ENCODE results near the gene VIT.
A peak's percentile ranks its signal among the peaks of the same experiment; 100 is the strongest.

Gene VIT, protein sequence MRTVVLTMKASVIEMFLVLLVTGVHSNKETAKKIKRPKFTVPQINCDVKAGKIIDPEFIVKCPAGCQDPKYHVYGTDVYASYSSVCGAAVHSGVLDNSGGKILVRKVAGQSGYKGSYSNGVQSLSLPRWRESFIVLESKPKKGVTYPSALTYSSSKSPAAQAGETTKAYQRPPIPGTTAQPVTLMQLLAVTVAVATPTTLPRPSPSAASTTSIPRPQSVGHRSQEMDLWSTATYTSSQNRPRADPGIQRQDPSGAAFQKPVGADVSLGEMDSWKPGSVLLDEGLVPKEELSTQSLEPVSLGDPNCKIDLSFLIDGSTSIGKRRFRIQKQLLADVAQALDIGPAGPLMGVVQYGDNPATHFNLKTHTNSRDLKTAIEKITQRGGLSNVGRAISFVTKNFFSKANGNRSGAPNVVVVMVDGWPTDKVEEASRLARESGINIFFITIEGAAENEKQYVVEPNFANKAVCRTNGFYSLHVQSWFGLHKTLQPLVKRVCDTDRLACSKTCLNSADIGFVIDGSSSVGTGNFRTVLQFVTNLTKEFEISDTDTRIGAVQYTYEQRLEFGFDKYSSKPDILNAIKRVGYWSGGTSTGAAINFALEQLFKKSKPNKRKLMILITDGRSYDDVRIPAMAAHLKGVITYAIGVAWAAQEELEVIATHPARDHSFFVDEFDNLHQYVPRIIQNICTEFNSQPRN

DNA sequence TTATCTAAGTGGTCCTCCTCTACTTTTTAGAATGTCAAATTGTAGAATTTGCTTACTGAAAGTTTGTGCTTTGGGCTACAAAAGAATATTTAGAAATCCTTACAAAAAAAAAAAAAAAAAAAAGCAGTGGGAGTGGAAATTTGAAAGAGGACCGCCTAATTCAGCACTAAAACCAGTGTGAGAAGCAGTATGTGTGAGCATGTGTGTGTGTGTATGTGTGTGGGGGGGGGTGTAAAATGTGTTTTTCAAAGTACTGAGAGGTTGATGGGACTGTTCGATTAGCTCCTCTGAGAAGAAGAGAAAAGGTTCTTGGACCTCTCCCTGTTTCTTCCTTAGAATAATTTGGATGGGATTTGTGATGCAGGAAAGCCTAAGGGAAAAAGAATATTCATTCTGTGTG, at the start of gene VIT:
Gene VIT (plus strand): TSS at position 175 of the 400 bp plus-strand sequence. CDS start 19,664 bp downstream, outside the sequence.
- no peaks in the 10 kb centered on the region for H3K4me1 Mint-ChIP-seq
- H3K27ac Mint-ChIP-seq = no peak within 1 kb of the TSS
- no peak within 1 kb of the TSS for H3K4me3 Mint-ChIP-seq
- no peaks in the 10 kb centered on the region for H3K36me3 Mint-ChIP-seq
- no peaks in the 10 kb centered on the region for H3K9me3 Mint-ChIP-seq
- H3K27me3 Mint-ChIP-seq = peaks cover 2% of the 10 kb centered on the region

DNA sequence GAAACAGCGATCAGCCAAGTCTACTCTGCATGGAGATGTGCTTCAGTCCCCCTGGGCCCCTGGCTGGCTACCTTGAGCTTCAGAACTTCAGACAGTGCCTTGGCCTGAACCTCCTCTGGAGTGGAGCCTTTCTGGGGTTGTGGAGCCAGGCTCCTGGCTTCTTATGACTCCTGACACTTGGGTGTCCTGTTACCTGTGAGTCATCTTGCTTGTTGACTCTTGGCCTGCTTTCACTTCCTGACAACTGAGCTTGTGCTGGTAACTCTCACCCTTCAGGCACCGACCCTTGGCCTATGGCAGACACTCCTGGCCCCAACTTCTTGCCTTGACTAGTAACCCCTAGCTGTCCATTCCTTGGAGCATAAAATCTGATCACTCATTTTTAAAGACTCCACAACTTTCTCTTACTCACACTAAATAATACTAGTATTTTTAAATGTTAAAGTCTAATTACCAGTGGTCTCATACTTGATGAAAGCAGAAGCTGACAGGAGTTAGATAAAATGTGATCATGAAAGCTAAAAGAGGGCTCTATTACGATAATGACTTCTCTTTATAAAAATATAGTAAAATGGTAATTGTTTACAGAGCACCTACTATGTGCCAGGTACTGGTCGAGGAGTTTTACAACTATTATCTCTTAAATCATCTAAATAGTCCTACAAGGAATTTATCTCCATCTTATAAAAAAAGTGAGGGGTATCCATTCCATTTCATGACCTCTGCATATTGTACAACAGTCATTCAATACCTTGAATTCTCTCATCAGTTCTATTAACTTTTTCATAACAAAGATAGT, 46.3 kb upstream of the VIT start:
- Mint-ChIP-seq H3K27ac (no peak overlapping the region), H3K9me3 (peaks cover 5% of the 10 kb centered on the region), H3K27me3 (no peaks in the 10 kb centered on the region), H3K36me3 (no peaks in the 10 kb centered on the region), H3K4me1 (no peaks in the 10 kb centered on the region), H3K4me3 (no peak overlapping the region)

DNA sequence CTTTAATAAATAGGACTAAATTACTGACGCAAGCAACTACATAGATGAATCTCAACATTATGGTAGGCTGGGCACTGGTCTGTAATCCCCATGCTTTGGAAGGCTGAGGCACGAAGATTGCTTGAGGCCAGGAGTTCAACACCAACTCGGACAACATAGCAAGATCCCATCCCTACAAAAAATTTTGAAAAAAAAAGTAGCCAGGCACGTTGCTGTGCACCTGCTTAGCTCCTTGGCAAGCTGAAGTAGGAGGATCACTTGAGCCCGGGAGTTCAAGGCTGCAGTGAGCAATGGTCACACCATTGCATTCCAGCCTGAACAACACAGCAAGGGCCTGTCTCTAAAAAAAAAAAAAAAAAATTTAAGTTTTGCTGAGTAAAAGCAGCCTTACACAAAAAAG, 43.4 kb upstream of the VIT start:
- Mint-ChIP-seq H3K36me3 (no peaks in the 10 kb centered on the region), H3K4me1 (no peaks in the 10 kb centered on the region), H3K9me3 (no peaks in the 10 kb centered on the region), H3K27me3 (peaks cover 2% of the 10 kb centered on the region), H3K27ac (no peak overlapping the region), H3K4me3 (no peak overlapping the region)

DNA sequence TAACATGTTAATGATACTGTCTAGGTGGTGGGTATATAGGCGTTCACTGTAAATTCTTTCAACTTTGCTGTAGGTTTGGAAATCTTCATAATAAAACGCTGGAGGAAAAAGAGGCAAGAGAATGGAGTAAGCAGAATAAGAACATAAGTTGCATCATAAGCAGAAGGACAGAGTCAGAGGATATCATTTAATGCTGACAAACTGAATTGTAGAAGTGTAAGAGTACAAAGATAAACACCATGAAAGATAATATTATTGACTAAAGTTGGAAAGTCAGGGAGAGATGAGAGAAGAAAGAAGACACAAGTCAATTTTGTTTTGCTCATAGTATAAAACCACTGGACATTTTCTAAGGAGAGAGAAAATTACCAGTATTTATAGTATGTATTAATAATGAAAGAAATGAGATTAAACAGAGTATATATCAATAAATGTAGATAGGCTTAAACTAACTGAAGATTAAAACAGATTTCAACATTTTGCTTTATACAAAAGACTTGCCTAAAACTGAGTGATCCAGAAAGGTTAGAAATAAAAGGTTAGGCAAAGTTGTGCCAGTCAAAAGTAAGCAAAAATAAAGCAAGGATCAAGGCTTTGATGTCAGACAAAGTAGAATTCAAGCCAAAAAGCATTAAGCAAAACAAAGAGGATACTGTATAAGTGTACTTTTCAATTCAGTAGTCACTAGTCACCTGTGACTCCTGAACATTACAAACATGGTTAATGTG, 42.4 kb upstream of the VIT start:
- no peaks in the 10 kb centered on the region for H3K9me3 Mint-ChIP-seq
- no peaks in the 10 kb centered on the region for H3K36me3 Mint-ChIP-seq
- H3K27ac Mint-ChIP-seq = no peak overlapping the region
- H3K27me3 Mint-ChIP-seq = peaks cover 2% of the 10 kb centered on the region
- H3K4me1 Mint-ChIP-seq = no peaks in the 10 kb centered on the region
- no peak overlapping the region for H3K4me3 Mint-ChIP-seq

DNA sequence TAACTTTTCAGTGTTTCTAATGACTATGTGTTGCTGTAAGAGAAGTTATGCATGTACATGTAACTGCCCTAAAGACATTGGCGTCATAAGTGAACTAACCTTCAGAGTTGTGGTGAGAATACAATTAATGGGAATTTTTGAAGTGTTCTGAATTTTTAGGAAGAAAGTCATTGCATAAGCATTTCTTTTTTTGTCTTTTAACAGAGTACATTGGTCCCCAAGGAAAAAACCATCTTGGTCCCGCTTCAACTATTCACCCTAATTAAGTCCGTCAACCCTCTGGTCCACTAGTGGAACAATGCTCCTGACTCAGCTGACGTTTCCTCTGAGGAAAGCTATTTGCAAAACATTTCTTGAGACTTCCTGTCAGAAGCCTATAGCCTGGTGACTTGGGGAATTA, 41.1 kb upstream of the VIT start:
- no peaks in the 10 kb centered on the region for H3K9me3 Mint-ChIP-seq
- no peaks in the 10 kb centered on the region for H3K36me3 Mint-ChIP-seq
- no peak overlapping the region for H3K4me3 Mint-ChIP-seq
- peaks cover 2% of the 10 kb centered on the region for H3K27me3 Mint-ChIP-seq
- no peak overlapping the region for H3K27ac Mint-ChIP-seq
- H3K4me1 Mint-ChIP-seq = no peaks in the 10 kb centered on the region

DNA sequence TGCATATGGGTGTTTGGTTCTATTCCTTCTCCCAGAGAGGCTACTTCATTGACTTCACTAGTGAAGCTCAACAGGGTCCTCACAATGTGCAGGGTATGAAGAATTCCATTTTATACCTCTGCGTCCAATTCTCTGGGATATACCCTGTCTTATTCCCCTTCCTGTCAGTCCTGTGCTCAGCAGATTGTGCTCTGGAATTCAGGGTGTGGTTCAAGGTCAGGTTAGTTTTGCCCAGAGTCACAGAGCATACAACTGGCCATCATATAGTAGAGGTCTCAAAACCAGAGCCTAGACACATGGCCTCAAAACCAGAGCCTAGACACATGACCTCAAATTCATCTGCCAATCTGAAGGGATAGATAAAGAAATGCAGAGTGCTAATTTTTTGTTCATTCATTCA, 38.8 kb upstream of the VIT start:
- no peaks in the 10 kb centered on the region for H3K9me3 Mint-ChIP-seq
- peaks cover 2% of the 10 kb centered on the region for H3K27me3 Mint-ChIP-seq
- no peak overlapping the region for H3K27ac Mint-ChIP-seq
- H3K36me3 Mint-ChIP-seq = no peaks in the 10 kb centered on the region
- no peaks in the 10 kb centered on the region for H3K4me1 Mint-ChIP-seq
- H3K4me3 Mint-ChIP-seq = no peak overlapping the region

DNA sequence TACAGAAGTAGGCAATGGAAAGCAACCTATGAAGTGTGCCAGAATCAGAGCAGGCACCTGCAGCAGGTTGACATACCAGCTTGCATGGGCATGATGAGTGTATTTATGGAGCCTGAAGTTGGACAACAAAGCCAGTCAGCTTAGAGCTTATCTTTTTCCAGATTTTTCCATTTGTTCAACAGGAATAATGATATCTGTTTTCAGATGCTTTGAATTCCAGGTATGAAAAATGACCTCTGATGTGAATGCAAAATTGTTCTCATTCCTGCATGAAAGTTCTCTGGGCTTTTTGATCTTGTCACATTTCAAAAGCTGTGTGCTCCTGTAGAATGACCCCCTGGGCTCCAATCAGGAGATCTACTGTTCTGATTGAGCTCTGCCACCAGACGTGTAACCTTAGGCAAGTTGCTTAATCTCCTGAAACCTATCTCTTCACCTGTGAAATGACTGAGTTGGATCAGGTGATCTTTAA, 38.2 kb upstream of the VIT start:
- H3K4me1 Mint-ChIP-seq = no peaks in the 10 kb centered on the region
- no peaks in the 10 kb centered on the region for H3K9me3 Mint-ChIP-seq
- no peaks in the 10 kb centered on the region for H3K36me3 Mint-ChIP-seq
- peaks cover 2% of the 10 kb centered on the region for H3K27me3 Mint-ChIP-seq
- H3K27ac Mint-ChIP-seq = no peak overlapping the region
- no peak overlapping the region for H3K4me3 Mint-ChIP-seq

DNA sequence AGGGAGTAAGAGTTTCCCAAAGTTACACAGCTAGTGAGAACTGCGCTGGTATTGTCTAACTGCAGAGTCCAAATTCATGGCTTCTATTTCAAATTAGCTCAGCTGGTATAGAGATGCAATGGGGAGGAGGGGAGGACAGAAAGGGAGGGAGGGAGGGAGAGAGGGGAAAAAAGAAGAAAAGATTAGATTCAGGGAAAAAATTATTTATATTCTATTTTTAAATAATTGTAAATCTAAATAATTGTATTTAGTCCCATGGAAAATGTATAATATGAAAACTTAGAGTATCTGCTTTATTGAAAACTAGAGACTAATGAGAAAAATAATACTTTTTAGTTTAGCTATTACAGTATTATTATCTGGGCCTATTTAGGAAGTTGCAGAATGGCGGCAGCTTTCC, 37.3 kb upstream of the VIT start:
- no peaks in the 10 kb centered on the region for H3K4me1 Mint-ChIP-seq

DNA sequence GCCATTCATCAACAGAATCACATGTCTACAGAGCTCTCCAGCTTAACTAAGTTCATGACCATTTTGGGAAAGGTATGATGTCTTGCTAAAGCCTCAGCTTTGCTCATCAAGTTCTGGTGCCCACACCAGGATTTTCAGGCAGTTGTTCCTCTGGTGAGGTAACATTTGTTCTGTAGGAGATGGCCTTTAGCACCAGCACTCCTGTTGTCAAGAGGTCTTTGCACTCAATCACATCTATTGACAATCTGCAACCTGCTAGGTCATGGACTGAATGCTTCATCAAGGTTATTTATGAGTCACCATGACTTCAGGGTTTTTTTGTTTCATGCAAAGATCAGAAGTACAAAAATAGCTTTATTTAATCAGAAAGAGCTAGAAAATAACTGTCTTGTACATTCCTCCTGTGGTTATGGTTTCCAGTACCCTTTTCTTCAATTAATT, 36.6 kb upstream of the VIT start:
- peaks cover 2% of the 10 kb centered on the region for H3K27me3 Mint-ChIP-seq
- no peaks in the 10 kb centered on the region for H3K9me3 Mint-ChIP-seq
- no peaks in the 10 kb centered on the region for H3K4me1 Mint-ChIP-seq
- no peak overlapping the region for H3K4me3 Mint-ChIP-seq
- H3K27ac Mint-ChIP-seq = no peak overlapping the region
- H3K36me3 Mint-ChIP-seq = no peaks in the 10 kb centered on the region

More for the DNA sequence above, 37.3 kb upstream of the VIT start:
- H3K27me3 Mint-ChIP-seq = peaks cover 2% of the 10 kb centered on the region
- H3K27ac Mint-ChIP-seq = peak overlapping the region; percentile 14
- H3K4me3 Mint-ChIP-seq = no peak overlapping the region
- H3K9me3 Mint-ChIP-seq = no peaks in the 10 kb centered on the region
- no peaks in the 10 kb centered on the region for H3K36me3 Mint-ChIP-seq

DNA sequence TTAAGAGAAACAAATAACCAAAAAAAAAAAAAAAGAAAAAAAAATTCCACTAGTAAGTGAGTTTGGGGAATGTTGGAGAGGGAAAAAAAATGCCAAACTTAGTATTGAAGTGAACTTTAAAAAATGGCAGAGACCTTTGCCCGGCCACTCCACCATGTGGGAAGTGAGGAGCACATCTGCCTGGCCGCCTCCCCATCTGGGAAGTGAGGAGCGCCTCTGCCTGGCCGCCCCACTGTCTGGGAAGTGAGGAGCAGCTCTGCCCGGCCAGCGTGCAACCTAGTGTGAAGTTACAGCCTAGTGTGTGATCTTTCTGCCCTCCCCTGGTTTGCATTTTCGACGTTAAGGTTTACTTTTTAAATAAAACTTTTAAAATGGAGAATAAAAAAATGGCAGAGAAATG, 33.9 kb upstream of the VIT start:
- Mint-ChIP-seq H3K4me3 (no peak overlapping the region), H3K4me1 (no peaks in the 10 kb centered on the region), H3K27ac (no peak overlapping the region)

DNA sequence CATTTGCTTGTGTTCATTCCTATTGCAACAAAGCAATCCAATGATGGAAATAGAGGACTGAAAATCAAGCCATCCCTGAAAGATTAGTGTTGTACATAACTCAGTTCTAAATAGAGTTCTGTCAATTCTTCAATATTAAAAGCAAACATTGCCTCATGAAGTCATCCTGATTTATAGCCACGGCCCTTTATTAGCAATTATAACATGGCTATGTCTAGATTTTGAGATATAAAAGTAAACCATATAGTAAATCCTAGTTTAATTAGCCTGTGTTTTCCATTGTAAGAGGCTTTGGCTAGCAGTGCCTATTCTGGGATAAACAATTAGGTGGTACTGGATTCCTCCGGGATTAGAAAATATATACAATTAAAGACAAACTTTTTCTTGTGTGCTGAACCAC, 33.2 kb upstream of the VIT start:
- Mint-ChIP-seq H3K27ac (no peak overlapping the region), H3K36me3 (no peaks in the 10 kb centered on the region), H3K4me3 (no peak overlapping the region), H3K27me3 (no peaks in the 10 kb centered on the region), H3K4me1 (no peaks in the 10 kb centered on the region), H3K9me3 (no peaks in the 10 kb centered on the region)

More for the DNA sequence above, 33.9 kb upstream of the VIT start:
- Mint-ChIP-seq H3K27me3 (no peaks in the 10 kb centered on the region), H3K36me3 (no peaks in the 10 kb centered on the region), H3K9me3 (no peaks in the 10 kb centered on the region)

DNA sequence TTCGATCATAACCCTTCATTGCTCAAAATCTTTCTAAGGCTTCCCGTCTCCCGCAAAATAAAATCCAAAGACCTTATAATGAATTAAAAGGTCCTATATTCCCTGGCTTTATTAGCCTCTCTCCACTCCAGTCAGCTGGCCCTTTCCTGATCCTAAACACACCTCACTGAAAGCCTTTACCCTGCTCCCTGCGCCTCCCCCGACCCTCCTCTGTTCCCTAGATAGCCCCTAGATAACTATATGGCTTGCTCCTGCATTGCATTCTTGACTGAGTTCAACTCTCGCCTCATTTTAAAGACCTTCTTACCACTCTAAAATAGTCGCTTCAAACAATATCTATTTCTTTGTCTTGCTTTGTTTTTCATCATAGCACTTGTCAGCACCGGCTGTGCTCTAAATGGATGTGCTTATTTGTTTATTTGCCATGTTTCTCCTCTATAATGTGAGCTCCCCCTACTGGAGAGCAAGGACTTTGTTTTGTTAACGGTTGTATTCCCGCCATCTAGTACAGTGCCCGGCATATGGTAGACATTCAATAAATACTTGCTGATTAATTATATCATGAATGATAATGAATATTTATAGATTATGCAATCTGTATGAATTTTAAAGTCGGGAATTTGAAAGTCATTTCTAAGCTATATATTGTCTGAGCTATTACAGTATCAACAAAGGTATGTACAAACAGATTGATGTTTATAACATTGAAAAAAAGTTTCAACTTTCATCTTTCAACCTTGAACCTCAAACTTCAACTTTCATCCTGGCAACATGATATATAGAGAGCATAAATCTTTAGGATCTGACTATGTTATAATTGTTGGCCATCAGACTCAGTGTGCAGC, 32.4 kb upstream of the VIT start:
- no peaks in the 10 kb centered on the region for H3K27me3 Mint-ChIP-seq
- no peak overlapping the region for H3K27ac Mint-ChIP-seq
- H3K4me1 Mint-ChIP-seq = no peaks in the 10 kb centered on the region

DNA sequence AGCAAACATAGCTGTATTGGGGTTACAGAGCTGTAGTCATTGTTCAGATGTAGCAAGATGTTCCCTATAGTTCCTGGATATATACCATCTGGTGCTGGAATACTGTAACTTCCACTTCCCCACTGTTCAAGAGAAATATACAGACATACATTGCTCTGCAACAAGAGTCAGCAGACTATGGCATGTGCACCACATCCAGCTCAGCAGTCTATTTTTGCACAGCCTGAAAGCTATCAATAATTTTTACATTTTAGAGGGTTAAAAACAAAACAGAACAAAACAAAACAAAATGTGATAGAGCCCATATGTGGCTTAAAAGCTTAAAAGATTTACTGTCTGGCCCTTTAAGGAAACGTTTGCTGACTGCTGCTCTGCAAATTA, 31.8 kb upstream of the VIT start:
- no peaks in the 10 kb centered on the region for H3K9me3 Mint-ChIP-seq
- no peak overlapping the region for H3K27ac Mint-ChIP-seq

More for the DNA sequence above, 32.4 kb upstream of the VIT start:
- Mint-ChIP-seq H3K9me3 (no peaks in the 10 kb centered on the region), H3K4me3 (no peak overlapping the region), H3K36me3 (no peaks in the 10 kb centered on the region)

DNA sequence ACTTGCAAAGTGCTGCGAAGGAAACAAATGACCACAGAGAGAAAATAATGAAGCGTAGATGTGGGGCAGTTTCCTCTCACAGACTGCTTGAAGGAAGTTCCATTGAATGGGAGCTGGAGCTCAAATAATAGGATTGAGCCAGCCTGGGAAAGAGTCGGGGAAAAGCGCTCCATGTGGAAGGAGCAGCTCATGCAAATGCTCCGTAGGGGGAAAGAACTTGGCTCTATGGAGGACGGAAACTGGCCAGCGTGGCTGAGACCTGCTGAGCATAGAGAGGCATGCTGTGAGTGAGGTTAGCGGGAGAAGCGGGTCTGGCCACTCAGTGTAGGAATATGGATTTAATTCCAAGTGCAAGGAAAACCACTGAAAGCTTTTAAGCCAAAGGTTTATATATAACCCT, 28.6 kb upstream of the VIT start:
- Mint-ChIP-seq H3K4me1 (no peaks in the 10 kb centered on the region), H3K9me3 (no peaks in the 10 kb centered on the region), H3K4me3 (no peak overlapping the region), H3K27me3 (peaks cover 4% of the 10 kb centered on the region), H3K36me3 (no peaks in the 10 kb centered on the region), H3K27ac (no peak overlapping the region)

More for the DNA sequence above, 31.8 kb upstream of the VIT start:
- Mint-ChIP-seq H3K4me3 (no peak overlapping the region), H3K4me1 (no peaks in the 10 kb centered on the region), H3K36me3 (no peaks in the 10 kb centered on the region), H3K27me3 (no peaks in the 10 kb centered on the region)
